ENCODE measurements around the gene SLC35F3. TPM values are rescaled to one million over a fixed set of nuclear protein-coding genes. Genes with fewer than 3 reads are reported as not detected.

SLC35F3 gene
- polyA plus RNA-seq, 1 of the 3 experiments (the other 2 are of a cell fraction): 0.87 TPM

- no peak for TF ChIP-seq RCOR1 (IDR thresholded peaks at IDR 0.05; ENCODE audit: low read length)
- no peak for TF ChIP-seq POLR2AphosphoS5 (IDR thresholded peaks at IDR 0.05; ENCODE audit: low read depth, low read length)
- no peak for TF ChIP-seq USF1 (IDR thresholded peaks at IDR 0.05; ENCODE audit: borderline replicate concordance, low read depth)
- TF ChIP-seq CHD2 (IDR thresholded peaks at IDR 0.05; ENCODE audit: low read length, partially characterized antibody): no peak
- TF ChIP-seq EZH2phosphoT487 (IDR thresholded peaks at IDR 0.05; ENCODE audit: borderline replicate concordance, low read depth): no peak
- TF ChIP-seq TEAD4 (IDR thresholded peaks at IDR 0.05; ENCODE audit: borderline replicate concordance, insufficient read depth): no peak
- no peak for TF ChIP-seq REST (IDR thresholded peaks at IDR 0.05; ENCODE audit: low read depth, low read length)
- no peak for TF ChIP-seq RAD21 (IDR thresholded peaks at IDR 0.05; ENCODE audit: low read length)
- no peak for TF ChIP-seq NFIC (IDR thresholded peaks at IDR 0.05; ENCODE audit: borderline replicate concordance)
- no peak for TF ChIP-seq ZBTB33 (IDR thresholded peaks at IDR 0.05; ENCODE audit: borderline replicate concordance, low read depth)
- TF ChIP-seq FOXJ3 (CRISPR knock-in tag; IDR thresholded peaks at IDR 0.05): no peak
- no peak for TF ChIP-seq MEF2A (IDR thresholded peaks at IDR 0.05; ENCODE audit: borderline replicate concordance, low read depth)
- TF ChIP-seq, protein P1, sequence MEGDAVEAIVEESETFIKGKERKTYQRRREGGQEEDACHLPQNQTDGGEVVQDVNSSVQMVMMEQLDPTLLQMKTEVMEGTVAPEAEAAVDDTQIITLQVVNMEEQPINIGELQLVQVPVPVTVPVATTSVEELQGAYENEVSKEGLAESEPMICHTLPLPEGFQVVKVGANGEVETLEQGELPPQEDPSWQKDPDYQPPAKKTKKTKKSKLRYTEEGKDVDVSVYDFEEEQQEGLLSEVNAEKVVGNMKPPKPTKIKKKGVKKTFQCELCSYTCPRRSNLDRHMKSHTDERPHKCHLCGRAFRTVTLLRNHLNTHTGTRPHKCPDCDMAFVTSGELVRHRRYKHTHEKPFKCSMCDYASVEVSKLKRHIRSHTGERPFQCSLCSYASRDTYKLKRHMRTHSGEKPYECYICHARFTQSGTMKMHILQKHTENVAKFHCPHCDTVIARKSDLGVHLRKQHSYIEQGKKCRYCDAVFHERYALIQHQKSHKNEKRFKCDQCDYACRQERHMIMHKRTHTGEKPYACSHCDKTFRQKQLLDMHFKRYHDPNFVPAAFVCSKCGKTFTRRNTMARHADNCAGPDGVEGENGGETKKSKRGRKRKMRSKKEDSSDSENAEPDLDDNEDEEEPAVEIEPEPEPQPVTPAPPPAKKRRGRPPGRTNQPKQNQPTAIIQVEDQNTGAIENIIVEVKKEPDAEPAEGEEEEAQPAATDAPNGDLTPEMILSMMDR (IDR thresholded peaks at IDR 0.05): no peak
- TF ChIP-seq FOSL2 (IDR thresholded peaks at IDR 0.05; ENCODE audit: borderline replicate concordance, low read depth): no peak
- no peak for TF ChIP-seq SMC3 (IDR thresholded peaks at IDR 0.05; ENCODE audit: low read depth, low read length)
- TF ChIP-seq, protein P2, sequence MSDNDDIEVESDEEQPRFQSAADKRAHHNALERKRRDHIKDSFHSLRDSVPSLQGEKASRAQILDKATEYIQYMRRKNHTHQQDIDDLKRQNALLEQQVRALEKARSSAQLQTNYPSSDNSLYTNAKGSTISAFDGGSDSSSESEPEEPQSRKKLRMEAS (IDR thresholded peaks at IDR 0.05; ENCODE audit: low read depth): no peak
- H3K27me3 ChIP-seq (ENCODE audit: insufficient read depth): no peaks in the 10 kb centered on the region; the same call in 1 of the 2 replicates
- H2AFZ ChIP-seq (ENCODE audit: low read depth): no peak overlapping the region
- no peak overlapping the region for H3K27ac ChIP-seq (ENCODE audit: low read depth in 2 of 2, low read length in 1 of 2)
- no peaks in the 10 kb centered on the region for H3K79me2 ChIP-seq (ENCODE audit: insufficient read depth)
- H3K9ac ChIP-seq: no peak overlapping the region
- H3K9me2 ChIP-seq: no peaks in the 10 kb centered on the region
- no peaks in the 10 kb centered on the region for H3K9me3 ChIP-seq
- CTCF ChIA-PET: interaction anchor here (0.8 to 3.4 kb wide), 7 partner anchors 9 to 801 kb away, joined by 3 to 19 read pairs (median 4); no protein-coding TSS in a partner anchor
- no peak overlapping the region for H3K4me2 ChIP-seq
- DNase-seq: no peak
- WGBS (ENCODE audit: low lambda C conversion rate): 52% methylated on average over 2 of the region's 2 CpGs
- H4K20me1 ChIP-seq (ENCODE audit: insufficient read depth): no peaks in the 10 kb centered on the region
- POLR2A ChIA-PET: interaction anchor here (0.6 kb wide), 1 partner anchor 1328 kb away, joined by 3 read pairs; no protein-coding TSS in a partner anchor
- H3F3A ChIP-seq (replicated peaks; ENCODE audit: insufficient read depth): no peaks in the 10 kb centered on the region
- no peaks in the 10 kb centered on the region for H3K4me1 ChIP-seq (ENCODE audit: control insufficient read depth in 1 of 2, insufficient read depth in 2 of 2, low read depth in 1 of 2, low read length in 1 of 2)
- H3K4me3 ChIP-seq (ENCODE audit: low read depth in 2 of 2, low read length in 1 of 2): no peak overlapping the region
- no peaks in the 10 kb centered on the region for H3K36me3 ChIP-seq (replicated peaks in 1 of 2; ENCODE audit: control insufficient read depth in 1 of 2, insufficient read depth in 2 of 2, low read length in 1 of 2)
Measured at GRCh38 chr1:234106032-234106431, 201.6 kb downstream of the SLC35F3 start.

All from SK-N-SH (cell line).